Endodermal cell (in vitro differentiated cells): ENCODE measurements around the gene PCTP. TPM values are rescaled to one million over a fixed set of nuclear protein-coding genes. Genes with fewer than 3 reads are reported as not detected.

Experiments used
- DNase-seq: peaks from one replicate; pipeline ENCODE4 v3.0.0-alpha.2; 2017
- H3K27ac ChIP-seq: 2 replicates; pipeline ENCODE4 v1.5.1; 2013; ENCODE audit warnings: mild to moderate bottlenecking, low read depth, low read length, moderate library complexity
- H3K27me3 ChIP-seq: 2 replicates; pipeline ENCODE4 v1.6.1; 2013; ENCODE audit warnings: mild to moderate bottlenecking, low read length, moderate library complexity; ENCODE audit not compliant: insufficient read depth, control insufficient read depth, poor library complexity, severe bottlenecking
- H3K36me3 ChIP-seq: 2 replicates; pipeline ENCODE4 v1.7.0; 2013; ENCODE audit warnings: mild to moderate bottlenecking, low read length, moderate library complexity; ENCODE audit not compliant: control insufficient read depth, insufficient read depth
- H3K4me1 ChIP-seq: one replicate; pipeline ENCODE4 v1.7.0; 2013; ENCODE audit warnings: low read length; ENCODE audit not compliant: control insufficient read depth, insufficient read depth
- H3K4me3 ChIP-seq: 2 replicates; pipeline ENCODE4 v1.5.1; 2013; ENCODE audit warnings: mild to moderate bottlenecking, low read length, moderate library complexity
- H3K9ac ChIP-seq: 2 replicates; pipeline ENCODE4 v1.6.1; 2013; ENCODE audit warnings: mild to moderate bottlenecking, low read length, moderate library complexity; ENCODE audit not compliant: poor library complexity, severe bottlenecking; ENCODE audit errors: extremely low read depth
- H3K9me3 ChIP-seq: 2 replicates; pipeline ENCODE4 v1.6.1; 2013; ENCODE audit warnings: mild to moderate bottlenecking, low read length, moderate library complexity; ENCODE audit not compliant: control insufficient read depth
- H3K27ac Mint-ChIP-seq: 2 replicates; pipeline ENCODE4 v1.8.0; 2020; ENCODE audit warnings: mixed read lengths
- H3K27me3 Mint-ChIP-seq: 2 replicates; pipeline ENCODE4 v1.8.0; 2021; ENCODE audit warnings: mild to moderate bottlenecking, mixed read lengths; ENCODE audit not compliant: insufficient read depth
- H3K36me3 Mint-ChIP-seq: 2 replicates; pipeline ENCODE4 v1.8.0; 2020; ENCODE audit warnings: low read depth, mixed read lengths
- H3K4me1 Mint-ChIP-seq: 2 replicates; pipeline ENCODE4 v1.8.0; 2020; ENCODE audit warnings: mixed read lengths
- H3K4me3 Mint-ChIP-seq: 2 replicates; pipeline ENCODE4 v1.8.0; 2020; ENCODE audit warnings: mild to moderate bottlenecking, moderate library complexity, mixed read lengths
- H3K9me3 Mint-ChIP-seq: 2 replicates; pipeline ENCODE4 v1.8.0; 2020; ENCODE audit warnings: mild to moderate bottlenecking, mixed read lengths
- CTCF ChIP-seq: fragments of 200-600 bp; sonication (generic); conservative IDR thresholded peaks from 2 replicates; pipeline ENCODE4 v1.5.0; 2021; ENCODE audit warnings: antibody characterized with exemption, mild to moderate bottlenecking
- WGBS, 2 experiments: methylation state at CpG; one replicate each; pipeline versions ENCODE4 v1.1.5 to v1.1.7; 2013; ENCODE audit warnings: missing lambda C conversion rate in 2 of 2, mixed read lengths in 1 of 2; ENCODE audit not compliant: insufficient coverage in 1 of 2, insufficient read length in 1 of 2; 5-methylcytosine and 5-hydroxymethylcytosine counted together
- total RNA-seq, 2 donors: library from RNA; stranded (reverse); fragmentation: NEBNext Ultra II Directional in 1 of 2; extraction: Animal tissue kit (Norgen Biotek cat#: 25700) in 1 of 2; gene quantifications; 2 replicates in 1 of 2; 3 replicates in 1 of 2; pipeline ENCODE4 v1.2.1, GENCODE V29; 2021

The PCTP gene
- total RNA-seq, 2 donors from 2014 or later = 29.0 to 47.2 TPM

GRCh38 chr17:55709440-55709839, 41.4 kb upstream of the PCTP start:
- no peak for TF ChIP-seq CTCF
- H3K27me3 ChIP-seq = no peaks in the 10 kb centered on the region
- no peaks in the 10 kb centered on the region for H3K9me3 ChIP-seq
- H3K4me1 ChIP-seq = peaks cover 5% of the 10 kb centered on the region
- H3K9ac ChIP-seq = no peak overlapping the region
- H3K4me1 Mint-ChIP-seq = peaks cover 28% of the 10 kb centered on the region
- no peaks in the 10 kb centered on the region for H3K36me3 ChIP-seq
- no peak overlapping the region for H3K4me3 Mint-ChIP-seq
- H3K27ac ChIP-seq = no peak overlapping the region
- H3K27me3 Mint-ChIP-seq = no peaks in the 10 kb centered on the region
- WGBS, 2 experiments = 89 to 97% methylated on average over 5 to 7 of the region's 7 CpGs
- no peaks in the 10 kb centered on the region for H3K36me3 Mint-ChIP-seq
- DNase-seq = no peak
- no peak overlapping the region for H3K27ac Mint-ChIP-seq
- no peak overlapping the region for H3K4me3 ChIP-seq
- no peaks in the 10 kb centered on the region for H3K9me3 Mint-ChIP-seq

DNA sequence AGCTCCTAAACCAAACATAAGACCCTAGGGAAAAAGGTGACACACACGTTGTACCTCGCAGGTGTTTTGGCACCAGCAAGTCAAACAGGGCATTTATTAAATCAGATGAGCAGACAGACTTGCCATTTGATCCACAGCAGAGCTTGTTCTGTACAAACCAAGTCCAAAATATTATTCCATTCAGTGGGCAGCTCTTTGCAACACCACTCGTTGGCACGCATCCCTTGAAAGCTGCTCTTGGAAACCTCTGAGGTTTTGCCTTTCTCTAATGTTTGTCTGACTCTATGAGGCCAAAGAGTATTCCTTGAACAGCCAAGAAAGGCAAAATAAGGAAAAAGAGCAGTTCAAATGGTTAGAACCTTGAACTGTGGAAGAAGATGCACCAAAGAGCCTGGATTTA, 40.9 kb upstream of the PCTP start:
- no peak overlapping the region for H3K4me3 ChIP-seq
- H3K9me3 ChIP-seq = no peaks in the 10 kb centered on the region
- Mint-ChIP-seq H3K9me3 (no peaks in the 10 kb centered on the region), H3K4me3 (no peak overlapping the region), H3K27ac (no peak overlapping the region), H3K36me3 (no peaks in the 10 kb centered on the region), H3K4me1 (peaks cover 28% of the 10 kb centered on the region), H3K27me3 (no peaks in the 10 kb centered on the region)
- no peaks in the 10 kb centered on the region for H3K36me3 ChIP-seq
- H3K27ac ChIP-seq = no peak overlapping the region
- DNase-seq = peak; percentile 15
- no peak for TF ChIP-seq CTCF
- H3K9ac ChIP-seq = no peak overlapping the region
- 93 to 94% methylated on average over 4 of the region's 4 CpGs for WGBS, 2 experiments
- H3K27me3 ChIP-seq = no peaks in the 10 kb centered on the region
- H3K4me1 ChIP-seq = peaks cover 5% of the 10 kb centered on the region

- H3K9me3 Mint-ChIP-seq = no peaks in the 10 kb centered on the region
- H3K4me1 Mint-ChIP-seq = peaks cover 28% of the 10 kb centered on the region
- H3K4me1 ChIP-seq = peaks cover 5% of the 10 kb centered on the region
- H3K9ac ChIP-seq = no peak overlapping the region
- H3K27me3 ChIP-seq = no peaks in the 10 kb centered on the region
- no peak overlapping the region for H3K4me3 Mint-ChIP-seq
- H3K27me3 Mint-ChIP-seq = no peaks in the 10 kb centered on the region
- H3K9me3 ChIP-seq = no peaks in the 10 kb centered on the region
- TF ChIP-seq CTCF = no peak
- H3K36me3 ChIP-seq = no peaks in the 10 kb centered on the region
- no peak overlapping the region for H3K27ac ChIP-seq
- H3K4me3 ChIP-seq = no peak overlapping the region
- WGBS, 2 experiments = 93 to 96% methylated on average over 2 to 3 of the region's 3 CpGs
- no peak overlapping the region for H3K27ac Mint-ChIP-seq
- peak; percentile 22 for DNase-seq
- no peaks in the 10 kb centered on the region for H3K36me3 Mint-ChIP-seq
These were observed 40.4 kb upstream of the PCTP start for GRCh38 chr17:55710410-55710809.
